Ascending aorta (tissue), 2 donors: ENCODE data around the gene TCP11L2. TPM values are rescaled to one million over a fixed set of nuclear protein-coding genes. Genes with fewer than 3 reads are reported as not detected.
A peak's percentile ranks its signal among the peaks of the same experiment; 100 is the strongest.

Experiments
- DNase-seq, 2 donors: peaks; one replicate each; pipeline ENCODE4 v3.0.0-alpha.2; 2019; ENCODE audit warnings: low spot score in 2 of 2
- H3K27ac ChIP-seq, 2 donors: fragments of 200-600 bp; sonication (generic); one replicate each; pipeline ENCODE4 v1.5.1; 2016 to 2017; ENCODE audit warnings: mild to moderate bottlenecking in 1 of 2
- H3K27me3 ChIP-seq: fragments of 200-600 bp; sonication (generic); one replicate; pipeline ENCODE4 v1.5.1; 2017
- H3K36me3 ChIP-seq, 2 donors: fragments of 200-600 bp; sonication (generic); one replicate each; pipeline ENCODE4 v1.5.1; 2016
- H3K4me1 ChIP-seq, 2 donors: fragments of 200-600 bp; sonication (generic); one replicate each; pipeline ENCODE4 v1.5.1; 2016 to 2017; ENCODE audit warnings: mild to moderate bottlenecking in 1 of 2
- H3K4me3 ChIP-seq, 2 donors: fragments of 200-600 bp; sonication (generic); one replicate each; pipeline ENCODE4 v1.5.1; 2016 to 2017; ENCODE audit warnings: mild to moderate bottlenecking in 1 of 2
- H3K9me3 ChIP-seq, 2 donors: fragments of 200-600 bp; sonication (generic); one replicate each; pipeline ENCODE4 v1.5.1; 2016
- intact Hi-C: fragments of 100-400 bp; cut with DNase I; formaldehyde crosslinking; loops from one replicate; pipeline ENCODE4 v1.15.1; 2023
- total RNA-seq: library from RNA; depleted of rRNA; stranded (reverse); fragments of >200 nt; gene quantifications from one replicate; pipeline ENCODE4 v1.1.0, GENCODE V29; 2016
- TF ChIP-seq, protein P1 (sequence below), 3 experiments: fragments of 200-600 bp in 2 of 3; fragments of 450-650 bp in 1 of 3; sonication (generic) in 2 of 3; IDR thresholded peaks; one replicate each; pipeline ENCODE4 v1.5.1; 2016 to 2019; ENCODE audit warnings: antibody characterized with exemption in 3 of 3, mild to moderate bottlenecking in 1 of 3, moderate library complexity in 1 of 3

TCP11L2 gene
- total RNA-seq, 1 donor from 2014 or later, result 16.0 TPM

DNA sequence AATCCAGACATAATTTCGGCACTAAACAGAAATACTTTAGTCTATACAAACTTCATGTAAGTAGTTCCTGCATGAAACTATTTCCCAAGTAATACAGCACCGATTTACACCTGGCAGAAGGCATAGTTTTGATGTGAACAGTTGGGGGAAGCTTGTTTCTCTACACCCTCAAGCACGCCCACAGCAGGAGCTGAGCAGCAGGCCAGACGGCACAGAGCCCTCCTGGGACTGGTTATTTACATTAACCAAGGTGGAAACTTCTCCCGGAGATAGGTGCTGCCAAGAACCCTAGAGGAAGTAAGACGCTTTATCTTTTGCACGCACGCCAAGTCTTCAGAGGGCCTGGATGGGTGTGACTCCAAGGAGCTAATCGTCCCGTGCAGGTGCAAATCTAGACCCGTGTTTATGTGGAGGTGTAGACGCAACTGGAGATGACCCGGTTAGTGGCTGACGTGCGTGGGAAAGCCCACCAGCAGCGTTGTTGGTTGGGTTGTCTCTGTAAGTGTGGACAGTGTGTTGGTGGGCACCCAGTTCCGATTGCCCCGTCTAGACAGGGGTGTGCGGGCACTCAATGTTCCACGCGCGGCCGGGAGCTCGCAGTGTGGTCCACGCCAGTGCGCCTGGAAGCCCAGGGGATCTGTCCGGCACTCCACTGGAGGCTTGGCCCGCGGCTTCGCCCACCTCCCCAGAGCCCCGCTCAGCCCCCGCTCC lies 767 bp upstream of the TCP11L2 start:
- H3K27ac ChIP-seq, result peak overlapping the region; percentile 88 to 91
- peaks cover 0 to 12% of the 10 kb centered on the region in 2 donors for H3K4me1 ChIP-seq
- H3K9me3 ChIP-seq, result no peaks in the 10 kb centered on the region
- TF ChIP-seq, protein P1, sequence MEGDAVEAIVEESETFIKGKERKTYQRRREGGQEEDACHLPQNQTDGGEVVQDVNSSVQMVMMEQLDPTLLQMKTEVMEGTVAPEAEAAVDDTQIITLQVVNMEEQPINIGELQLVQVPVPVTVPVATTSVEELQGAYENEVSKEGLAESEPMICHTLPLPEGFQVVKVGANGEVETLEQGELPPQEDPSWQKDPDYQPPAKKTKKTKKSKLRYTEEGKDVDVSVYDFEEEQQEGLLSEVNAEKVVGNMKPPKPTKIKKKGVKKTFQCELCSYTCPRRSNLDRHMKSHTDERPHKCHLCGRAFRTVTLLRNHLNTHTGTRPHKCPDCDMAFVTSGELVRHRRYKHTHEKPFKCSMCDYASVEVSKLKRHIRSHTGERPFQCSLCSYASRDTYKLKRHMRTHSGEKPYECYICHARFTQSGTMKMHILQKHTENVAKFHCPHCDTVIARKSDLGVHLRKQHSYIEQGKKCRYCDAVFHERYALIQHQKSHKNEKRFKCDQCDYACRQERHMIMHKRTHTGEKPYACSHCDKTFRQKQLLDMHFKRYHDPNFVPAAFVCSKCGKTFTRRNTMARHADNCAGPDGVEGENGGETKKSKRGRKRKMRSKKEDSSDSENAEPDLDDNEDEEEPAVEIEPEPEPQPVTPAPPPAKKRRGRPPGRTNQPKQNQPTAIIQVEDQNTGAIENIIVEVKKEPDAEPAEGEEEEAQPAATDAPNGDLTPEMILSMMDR (IDR thresholded peaks at IDR 0.05), result no peak
- no peaks in the 10 kb centered on the region for H3K27me3 ChIP-seq
- intact Hi-C loops, result loop anchor here (1.0 kb wide), 2 partner anchors 54 to 56 kb away; partner anchors contain the start of gene POLR3B
- peak overlapping the region; percentile 86 to 90 for H3K4me3 ChIP-seq
- peak; percentile 31 to 77 for DNase-seq
- H3K36me3 ChIP-seq, result no peaks in the 10 kb centered on the region

DNA sequence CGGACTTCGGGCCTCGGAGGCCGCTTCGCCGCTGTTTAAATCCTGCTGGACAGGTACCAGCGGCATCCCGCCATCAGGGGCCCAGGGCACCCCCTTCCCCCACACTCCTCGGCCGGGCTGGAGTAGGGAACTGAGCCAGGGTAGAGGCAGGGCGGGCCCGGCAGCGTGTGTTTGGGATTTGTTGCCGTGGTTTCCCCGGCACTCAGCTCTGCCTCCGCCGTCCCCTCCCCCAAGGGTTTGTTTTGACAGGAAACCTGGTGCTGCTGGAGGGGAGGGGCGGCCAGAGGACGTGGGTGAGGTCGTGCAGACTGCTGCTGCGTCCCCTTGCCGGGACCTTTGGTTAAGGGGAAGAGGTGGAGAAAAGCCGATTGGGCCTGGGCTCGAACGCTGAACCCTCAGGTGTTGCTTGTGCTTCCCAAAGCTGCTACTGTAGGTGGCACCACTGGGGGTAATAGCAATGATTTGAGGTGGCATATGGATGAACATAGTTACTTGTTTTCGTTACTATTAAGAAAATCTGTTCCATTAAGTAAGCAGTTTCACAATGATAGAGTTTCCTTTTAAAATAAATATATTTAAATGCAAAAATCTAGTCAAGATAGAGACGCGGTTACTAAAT lies 778 bp downstream of the TCP11L2 start:
- H3K9me3 ChIP-seq, result no peaks in the 10 kb centered on the region
- H3K27ac ChIP-seq, result peak overlapping the region; percentile 88 to 91
- peaks cover 0 to 12% of the 10 kb centered on the region in 2 donors for H3K4me1 ChIP-seq
- H3K36me3 ChIP-seq, result no peaks in the 10 kb centered on the region
- H3K4me3 ChIP-seq, result peak overlapping the region; percentile 86 to 90
- intact Hi-C loops, result no loop called here
- peak; percentile 65 to 92 for DNase-seq
- no peaks in the 10 kb centered on the region for H3K27me3 ChIP-seq
- TF ChIP-seq, protein P1 (IDR thresholded peaks at IDR 0.05), result no peak

DNA sequence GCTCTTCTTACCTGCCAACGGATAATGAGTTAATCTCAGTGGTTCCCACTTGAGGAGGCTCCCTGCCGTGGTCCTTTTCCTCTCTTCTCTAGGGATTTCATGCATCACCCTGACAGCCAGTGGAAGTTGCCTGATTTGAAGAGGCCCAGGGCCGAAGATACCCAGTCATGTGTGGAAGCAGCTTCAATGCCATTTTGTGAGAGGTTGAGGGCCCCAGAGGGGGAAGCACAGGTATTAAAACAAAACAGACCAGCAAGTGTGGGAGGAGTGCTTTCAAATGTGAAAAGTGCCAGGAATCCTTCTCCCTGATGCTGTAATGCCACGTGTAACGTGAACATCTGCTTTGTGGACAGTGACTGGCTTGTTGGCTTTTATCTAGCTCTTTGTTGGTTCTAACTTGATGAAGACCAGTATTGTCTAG lies 1.5 kb downstream of the TCP11L2 start:
- Histone ChIP-seq H3K27me3 (no peaks in the 10 kb centered on the region), H3K4me3 (peak overlapping the region; percentile 86 to 90), H3K36me3 (no peaks in the 10 kb centered on the region), H3K27ac (peak overlapping the region; percentile 88 to 91), H3K9me3 (no peaks in the 10 kb centered on the region), H3K4me1 (peaks cover 0 to 12% of the 10 kb centered on the region in 2 donors)
- intact Hi-C loops, result no loop called here
- no peak for DNase-seq
- TF ChIP-seq, protein P1 (IDR thresholded peaks at IDR 0.05), result no peak

DNA sequence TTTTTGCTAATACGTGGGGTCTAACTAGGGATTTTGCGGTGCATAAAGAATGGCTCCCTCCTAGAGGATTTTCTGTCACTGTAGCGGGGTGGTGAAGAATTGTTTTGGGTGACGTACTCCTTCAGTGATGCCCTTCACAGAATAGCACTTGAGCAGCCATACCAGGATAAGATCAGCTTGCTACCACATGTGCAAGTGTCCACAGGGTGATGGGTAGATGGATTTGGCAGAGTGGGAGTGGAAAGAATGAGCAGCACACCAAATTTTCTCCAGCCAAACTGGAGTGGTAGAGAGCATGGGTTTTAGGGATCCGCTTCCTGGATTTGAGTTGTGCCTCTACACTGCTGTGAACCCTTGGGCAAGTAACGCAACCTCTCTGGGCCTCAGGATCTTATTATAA lies 2.3 kb downstream of the TCP11L2 start:
- peaks cover 0 to 12% of the 10 kb centered on the region in 2 donors for H3K4me1 ChIP-seq
- DNase-seq, result no peak
- H3K36me3 ChIP-seq, result no peaks in the 10 kb centered on the region
- no peak overlapping the region for H3K27ac ChIP-seq
- H3K4me3 ChIP-seq, result no peak overlapping the region
- no peaks in the 10 kb centered on the region for H3K27me3 ChIP-seq
- intact Hi-C loops, result no loop called here
- no peaks in the 10 kb centered on the region for H3K9me3 ChIP-seq
- TF ChIP-seq, protein P1 (IDR thresholded peaks at IDR 0.05), result no peak

DNA sequence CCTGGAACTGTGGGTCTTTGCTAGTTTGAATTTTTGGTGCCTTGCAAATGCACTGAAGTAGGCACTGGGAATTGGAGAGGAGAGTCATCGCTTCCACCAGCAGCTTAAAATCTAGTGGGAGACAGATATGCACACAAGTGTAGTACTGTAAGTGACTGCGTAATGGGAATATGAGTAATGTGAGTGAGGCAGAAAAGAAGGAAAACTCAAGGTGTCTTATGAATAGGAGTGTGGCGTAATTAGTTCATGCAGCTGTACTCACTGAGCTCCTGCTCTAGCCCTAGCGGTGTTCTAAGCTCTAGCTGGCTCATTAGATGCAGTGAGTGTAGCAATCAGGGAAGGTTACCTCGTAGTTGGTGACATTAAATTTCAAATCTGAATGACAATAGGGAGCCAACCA lies 2.8 kb downstream of the TCP11L2 start:
- Histone ChIP-seq H3K36me3 (no peaks in the 10 kb centered on the region), H3K4me1 (peaks cover 0 to 12% of the 10 kb centered on the region in 2 donors), H3K9me3 (no peaks in the 10 kb centered on the region), H3K27ac (no peak overlapping the region), H3K4me3 (no peak overlapping the region), H3K27me3 (no peaks in the 10 kb centered on the region)
- TF ChIP-seq, protein P1 (IDR thresholded peaks at IDR 0.05), result no peak
- intact Hi-C loops, result no loop called here
- DNase-seq, result no peak
